ENCODE measurements around the gene SRP14.
"Not testable (repeated sequence)": the region's sequence is repeated elsewhere in the genome, so short reads cannot be mapped to it uniquely, and the experiment has no call there.

SRP14 gene

DNA sequence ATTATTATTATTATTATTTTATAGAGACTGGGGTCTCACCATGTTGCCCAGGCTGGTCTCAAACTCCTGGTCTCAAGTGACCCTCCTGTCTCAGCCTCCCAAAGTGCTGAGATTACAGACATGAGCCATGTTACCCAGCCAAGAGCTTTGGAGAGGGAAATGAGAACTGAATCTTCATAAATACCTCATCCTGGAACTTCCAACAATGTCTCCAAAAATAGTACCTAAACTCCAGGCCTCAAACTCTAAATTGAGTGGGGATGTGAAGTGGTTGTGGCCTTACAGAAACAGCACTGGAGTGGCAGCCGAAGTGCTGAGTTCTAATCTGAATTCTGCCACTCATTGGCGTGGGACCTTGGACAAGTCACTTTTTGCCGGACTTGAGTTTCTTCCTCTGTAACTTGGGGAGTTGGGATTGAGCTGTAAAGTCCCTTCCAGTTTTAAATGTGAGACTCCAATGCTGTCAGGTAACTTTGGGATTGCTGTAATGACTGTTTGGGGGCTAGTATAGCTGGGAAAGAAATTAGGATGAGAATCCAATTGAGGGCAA lies 10.0 kb upstream of the SRP14 start:
- no peak for DNase-seq

GRCh38 chr15:40048211-40048792 lies 9.3 kb upstream of the SRP14 start:
- peak; percentile 41 to 44 for DNase-seq

- peak; percentile 67 to 79 for DNase-seq
These were observed 8.6 kb upstream of the SRP14 start for GRCh38 chr15:40047415-40048210.

DNA sequence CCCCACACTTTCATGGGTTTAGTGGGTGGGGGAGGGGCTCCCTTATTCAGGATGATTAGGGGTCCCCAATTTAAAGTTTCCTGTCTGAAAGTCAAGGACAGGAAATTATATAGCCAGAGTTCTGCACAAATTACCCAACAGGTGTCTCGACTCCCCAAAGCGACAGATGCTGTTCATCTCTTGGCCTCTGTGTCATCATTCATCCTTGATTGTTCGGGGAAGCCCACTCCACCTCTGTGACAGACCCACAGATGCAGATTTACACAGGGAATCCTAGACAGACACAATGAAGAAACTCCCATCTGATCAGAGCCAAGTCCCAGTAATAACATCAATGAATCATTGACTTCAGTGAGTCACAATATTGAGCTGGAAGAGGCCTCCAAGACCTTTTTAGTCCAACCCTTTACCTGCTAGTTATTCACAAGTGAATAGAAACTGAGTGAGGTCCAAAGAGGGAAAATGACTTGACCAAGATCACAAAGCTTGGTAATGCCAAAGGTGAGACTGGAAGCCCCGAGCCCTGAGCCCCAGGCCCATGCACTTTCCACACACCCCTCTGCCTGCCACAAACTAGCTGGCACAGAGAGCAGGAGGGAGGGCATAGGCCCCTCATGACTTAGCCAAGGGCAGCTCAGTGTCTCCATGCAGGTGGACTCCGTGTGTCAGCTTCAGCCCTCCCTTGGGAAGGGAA lies 7.9 kb upstream of the SRP14 start:
- no peak for DNase-seq

DNA sequence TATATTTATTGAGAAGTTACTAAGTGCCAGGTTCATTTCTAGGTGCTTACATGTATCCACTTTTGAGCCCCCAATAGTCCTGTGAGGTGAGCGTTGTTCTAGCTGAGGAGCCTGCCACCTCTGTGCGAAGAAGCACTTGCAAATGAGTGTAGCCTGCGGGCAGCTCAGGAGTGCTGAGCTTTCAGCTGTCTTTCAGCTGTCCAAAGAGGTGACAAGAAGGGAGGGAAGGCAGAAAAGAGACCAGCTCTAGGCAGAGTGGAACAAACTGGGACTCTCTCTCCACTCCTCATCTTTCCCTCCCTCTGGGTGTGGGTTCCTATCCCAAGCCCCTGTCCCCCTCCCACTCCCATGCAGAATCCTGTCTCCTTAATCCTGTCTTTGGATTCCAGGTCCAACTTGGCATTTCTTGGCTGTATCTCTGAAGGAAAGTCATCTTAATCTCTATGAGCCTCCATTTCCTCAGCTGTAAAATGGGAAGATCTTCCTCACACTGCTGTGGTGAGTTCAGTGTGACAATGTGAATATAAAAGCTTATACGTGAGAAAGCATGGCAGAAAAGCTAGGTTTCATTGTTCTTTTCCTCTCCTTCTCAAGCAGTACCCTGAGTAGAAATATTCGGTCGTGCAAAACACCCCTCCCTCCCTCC lies 6.7 kb upstream of the SRP14 start:
- no peak for DNase-seq

- peak; percentile 86 to 88 for DNase-seq
These were observed 6.0 kb upstream of the SRP14 start for GRCh38 chr15:40044717-40045571.

DNA sequence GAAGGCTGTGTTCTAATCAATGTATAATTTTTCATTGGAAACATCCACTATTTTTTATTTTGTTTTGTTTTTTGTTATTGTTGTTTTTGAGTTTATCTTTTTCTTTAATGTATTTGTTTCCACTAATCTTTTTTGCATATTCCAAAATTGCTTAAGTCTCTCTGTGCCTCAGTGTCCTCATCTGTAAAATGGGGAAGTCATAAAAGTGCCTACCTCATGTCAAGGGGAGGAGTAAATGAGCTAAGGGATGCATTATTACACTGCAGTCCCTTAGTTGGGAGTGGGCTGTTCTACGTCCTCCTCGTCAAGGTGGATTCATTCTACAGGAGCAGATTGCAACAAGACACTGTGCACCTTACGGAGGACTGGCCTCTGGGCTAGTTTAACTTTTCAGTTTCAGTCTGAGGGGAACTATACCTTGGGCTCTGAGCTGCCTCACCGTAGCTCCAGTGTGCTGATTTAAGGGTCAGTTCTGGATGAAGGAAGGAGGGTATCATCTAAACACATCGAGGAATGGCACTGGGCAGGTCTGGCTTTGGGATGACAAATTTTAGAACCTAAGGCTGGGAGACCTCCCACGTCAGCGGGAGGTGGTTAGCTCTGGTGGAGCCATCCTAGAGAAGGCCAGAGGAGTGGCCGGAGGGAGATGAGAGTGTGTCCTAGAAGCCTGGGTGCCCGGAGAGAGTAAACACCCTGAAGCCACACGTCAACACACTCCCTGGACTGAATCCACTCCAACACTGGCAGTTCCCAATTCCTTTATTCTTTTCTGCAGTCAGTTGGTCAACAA lies 5.1 kb upstream of the SRP14 start:
- no peak for DNase-seq

- DNase-seq, result no peak
These were observed 3.9 kb upstream of the SRP14 start for GRCh38 chr15:40042791-40043320.

GRCh38 chr15:40040770-40041169 lies 1.8 kb upstream of the SRP14 start:
- no peak for DNase-seq

GRCh38 chr15:40040293-40040635 lies 1.3 kb upstream of the SRP14 start:
- no peak for DNase-seq

GRCh38 chr15:40038275-40038637 lies 725 bp downstream of the SRP14 start:
- DNase-seq, result no peak

DNA sequence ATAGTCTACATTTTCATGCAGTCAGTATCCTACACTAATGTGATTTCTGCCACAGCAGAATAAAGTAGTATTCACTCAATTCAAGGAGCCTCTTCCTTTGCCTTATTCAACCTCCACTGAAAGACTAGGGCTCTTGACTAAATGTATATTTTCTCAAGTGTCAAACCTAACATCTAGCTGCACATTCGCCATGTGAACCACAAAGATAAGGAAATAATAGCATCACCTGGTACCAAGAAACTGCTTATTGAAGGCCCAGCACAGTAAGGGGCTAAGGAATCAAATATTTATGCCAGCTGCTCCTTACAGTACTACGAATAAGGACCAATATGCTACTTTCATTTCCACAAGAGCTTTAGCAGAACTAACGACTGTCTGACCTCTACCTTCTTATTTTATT lies 1.3 kb downstream of the SRP14 start:
- DNase-seq, result no peak

DNA sequence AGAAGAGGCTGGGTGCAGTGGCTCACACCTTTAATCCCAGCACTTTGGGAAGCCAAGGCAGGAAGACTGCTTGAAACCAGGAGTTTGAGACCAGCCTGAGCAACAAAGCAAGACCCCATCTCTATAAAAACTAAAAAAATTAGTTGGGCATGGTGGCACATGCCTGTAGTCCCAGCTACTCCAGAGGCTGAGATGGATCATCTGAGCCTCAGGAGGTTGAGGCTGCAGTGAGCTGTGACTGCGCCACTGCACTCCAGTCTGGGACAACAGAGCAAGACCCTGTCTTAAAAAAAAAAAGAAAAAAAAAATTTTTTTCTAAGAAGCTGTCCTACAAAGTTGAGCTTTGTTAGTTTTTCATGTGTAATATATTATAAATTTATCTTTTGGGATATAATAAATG lies 3.8 kb downstream of the SRP14 start:
- not testable (repeated sequence) for DNase-seq

DNA sequence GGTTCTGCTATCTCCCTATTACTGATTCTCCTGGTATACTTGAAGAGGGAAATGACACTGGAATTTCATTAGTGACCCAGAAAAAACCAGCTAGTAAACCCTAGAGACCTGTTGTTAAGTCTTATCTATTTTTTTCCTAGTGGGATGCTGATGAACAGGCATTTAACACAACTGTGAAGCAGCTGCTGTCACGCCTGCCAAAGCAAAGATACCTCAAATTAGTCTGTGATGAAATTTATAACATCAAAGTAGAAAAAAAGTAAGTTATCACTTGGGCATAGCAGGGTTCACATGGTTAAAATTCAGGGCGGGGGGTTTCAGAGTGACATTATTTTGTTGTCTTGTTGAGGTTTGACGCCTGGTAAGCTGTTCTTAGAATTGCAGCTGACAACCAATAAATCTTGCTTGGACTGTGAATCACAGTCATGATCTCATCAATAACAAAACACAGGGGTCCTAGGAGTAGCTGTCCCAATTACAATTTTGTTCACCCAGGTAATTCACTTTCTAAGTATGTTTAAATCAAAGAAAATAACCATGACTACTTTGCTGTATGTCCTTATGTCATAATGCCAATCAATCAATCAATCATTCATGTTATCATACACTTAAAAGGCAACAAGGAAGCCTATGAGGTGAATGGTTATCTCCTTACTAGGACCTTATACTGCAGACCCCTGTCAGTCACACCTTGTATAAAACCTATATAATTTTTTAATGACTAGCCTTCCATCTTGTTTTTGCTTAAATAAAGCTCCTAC lies 4.6 kb downstream of the SRP14 start:
- no peak for DNase-seq

DNA sequence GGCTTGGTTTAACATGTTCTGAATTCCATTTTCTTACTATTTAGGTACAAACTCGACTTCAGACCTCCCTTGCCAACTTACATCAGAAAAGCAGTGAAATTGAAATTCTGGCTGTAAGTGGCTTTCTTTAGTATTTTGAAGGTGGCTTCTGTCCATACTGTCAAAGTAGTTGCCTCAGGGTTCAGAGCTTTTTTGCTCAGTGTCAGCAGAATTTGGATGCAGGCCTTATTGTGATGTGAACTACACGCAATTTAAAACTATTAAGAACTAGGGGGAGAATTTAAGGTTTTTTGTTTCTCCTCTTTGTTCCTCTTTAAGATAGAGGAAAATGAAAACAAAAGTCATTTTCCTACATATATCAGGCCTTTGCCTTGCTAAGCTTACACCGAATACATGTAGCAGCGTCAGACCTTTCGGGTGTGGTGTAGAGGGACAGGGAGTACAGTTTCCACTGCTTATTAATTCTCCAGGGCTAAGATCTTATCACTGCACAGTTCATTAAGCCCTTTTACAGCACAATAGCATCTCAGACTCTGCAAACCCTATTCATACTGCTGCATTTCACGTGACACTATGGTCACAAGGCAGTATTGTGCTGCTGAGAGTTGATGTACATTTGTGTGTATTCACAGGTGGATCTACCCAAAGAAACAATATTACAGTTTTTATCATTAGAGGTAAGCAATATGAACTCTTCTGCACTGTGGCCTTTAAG lies 6.7 kb downstream of the SRP14 start:
- DNase-seq, result no peak

DNA sequence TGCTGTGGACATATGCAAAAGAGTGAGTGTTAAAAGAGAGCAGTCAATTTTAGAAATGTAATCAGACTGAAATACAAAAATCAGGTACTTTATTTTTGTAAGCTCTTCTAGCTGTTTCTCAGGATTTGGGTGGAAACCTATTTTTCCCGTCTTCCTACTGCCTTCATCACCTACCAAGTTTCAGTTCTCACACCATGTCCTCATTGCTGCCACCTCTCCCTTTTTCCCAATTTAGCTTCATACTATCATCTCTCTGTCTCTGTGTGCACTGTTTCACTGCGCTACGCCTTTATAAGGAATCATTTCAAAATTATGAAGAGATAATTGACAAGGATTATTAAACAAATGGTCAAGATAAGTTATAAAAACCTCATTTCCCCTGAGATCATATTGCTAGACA lies 7.7 kb downstream of the SRP14 start:
- no peak for DNase-seq

DNA sequence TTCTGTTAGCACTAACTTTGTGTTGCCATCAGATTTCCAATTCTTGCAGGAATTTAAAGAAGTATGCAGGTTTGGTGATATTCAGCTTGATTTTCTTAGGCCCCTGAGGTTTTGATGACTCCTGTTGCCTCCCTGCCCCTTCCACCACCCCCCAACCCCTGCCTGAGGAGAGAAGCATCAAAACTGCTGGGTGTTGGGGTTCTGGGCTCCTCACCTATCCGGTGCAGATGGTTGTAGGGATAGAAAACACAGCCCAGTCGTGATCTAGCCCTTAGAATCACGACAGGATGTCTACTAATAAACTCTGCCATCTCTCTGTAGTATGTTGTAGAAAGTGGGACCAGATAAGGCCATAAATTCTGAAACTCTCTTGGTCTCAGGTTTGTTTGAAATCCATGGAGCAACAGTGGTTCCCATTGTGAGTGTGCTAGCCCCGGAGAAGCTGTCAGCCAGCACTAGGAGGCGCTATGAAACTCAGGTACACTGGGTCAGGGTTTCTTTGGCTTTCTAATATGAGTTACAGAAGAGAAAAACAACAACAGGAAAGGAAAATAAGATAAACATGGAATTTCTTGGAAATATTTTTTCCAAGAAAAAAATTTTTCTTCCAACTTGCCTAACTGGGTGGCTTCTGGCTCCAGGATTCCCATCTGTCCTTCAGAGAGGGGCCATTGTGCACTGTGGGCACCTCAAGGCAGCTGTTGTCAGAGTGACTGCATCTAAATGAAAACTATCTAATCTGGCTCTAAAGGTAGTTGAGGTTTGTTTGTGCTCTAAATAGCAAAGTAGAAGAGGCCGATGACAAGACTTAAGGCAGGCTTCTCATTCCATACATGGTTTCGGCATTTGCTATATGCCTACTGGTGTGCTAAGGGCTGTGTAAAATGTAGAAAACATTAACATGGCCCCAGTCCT lies 8.7 kb downstream of the SRP14 start:
- no peak for DNase-seq

- DNase-seq, result no peak
These were observed 10.1 kb downstream of the SRP14 start for GRCh38 chr15:40028853-40029252.

DNA sequence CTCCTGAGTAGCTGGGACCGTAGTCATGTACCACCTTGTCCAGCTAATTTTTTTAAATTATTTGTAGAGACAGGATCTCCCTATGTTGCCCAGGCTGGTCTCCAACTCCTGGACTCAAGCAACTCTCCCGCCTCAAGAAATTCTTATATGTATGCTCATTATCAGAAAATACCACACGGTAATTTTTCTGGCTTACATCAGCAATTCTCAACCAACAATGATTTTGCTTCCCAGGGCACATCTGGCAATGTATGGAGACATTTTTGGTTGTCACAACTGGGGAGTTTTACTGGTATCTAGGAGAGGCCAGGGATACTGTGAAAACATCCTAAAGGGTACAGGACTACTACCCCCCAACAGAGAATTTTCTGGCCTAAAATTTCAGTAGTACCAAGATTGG lies 10.8 kb downstream of the SRP14 start:
- no peak for DNase-seq

Measured in CD4-positive, alpha-beta T cell treated with Interferon alpha-2 for 1 hour (primary cell).